ENCODE results near the gene ZNF550. TPM values are rescaled to one million over a fixed set of nuclear protein-coding genes. Genes with fewer than 3 reads are reported as not detected.

The ZNF550 gene
- total and polyA plus RNA-seq, 4 experiments from 2014 or later, result 5.4 to 37.8 (median 23.4) TPM

- H3K36me3 Mint-ChIP-seq, result peaks cover 43 to 44% of the 10 kb centered on the region in 2 donors
- H3K27ac Mint-ChIP-seq, result peak overlapping the region in 1 of 7 donors; percentile 13
- Histone ChIP-seq H3K27ac (ENCODE audit: low read depth, low read length) (no peak overlapping the region), H3K4me3 (ENCODE audit: low read length in 2 of 2) (peak overlapping the region; percentile 43 to 74), H3K4me1 (ENCODE audit: insufficient read depth, low read length) (peaks cover 24% of the 10 kb centered on the region), H3K27me3 (ENCODE audit: insufficient read depth, low read length) (no peaks in the 10 kb centered on the region), H3K36me3 (ENCODE audit: insufficient read depth, low read length) (no peaks in the 10 kb centered on the region), H3K9me3 (ENCODE audit: control insufficient read depth in 1 of 2, low read length in 2 of 2) (peaks cover 4 to 7% of the 10 kb centered on the region in 2 donors)
- POLR2A ChIA-PET (ENCODE audit: partially characterized antibody), result interaction anchor here (0.6 to 2.2 kb wide), 7 partner anchors 16 to 420 kb away, joined by 3 to 12 read pairs (median 3); partner anchors contain the start of genes ZNF134, ZNF530, ZNF551 and ZNF606
- H3K4me3 Mint-ChIP-seq, result peak overlapping the region in 6 of 8 donors; percentile 10 to 98 (median 69)
- intact Hi-C loops (cut with micrococcal nuclease), result no loop called here
- no peak for DNase-seq
- peaks cover 11 to 65% (median 58%) of the 10 kb centered on the region in 8 donors for H3K9me3 Mint-ChIP-seq
- peaks cover 14 to 34% (median 22%) of the 10 kb centered on the region in 4 donors for H3K4me1 Mint-ChIP-seq
- no peaks in the 10 kb centered on the region for H3K27me3 Mint-ChIP-seq
- CTCF ChIA-PET (ENCODE audit: partially characterized antibody), result no interaction called here
These were observed 23.4 kb upstream of the ZNF550 start for GRCh38 chr19:57583104-57583520.

DNA sequence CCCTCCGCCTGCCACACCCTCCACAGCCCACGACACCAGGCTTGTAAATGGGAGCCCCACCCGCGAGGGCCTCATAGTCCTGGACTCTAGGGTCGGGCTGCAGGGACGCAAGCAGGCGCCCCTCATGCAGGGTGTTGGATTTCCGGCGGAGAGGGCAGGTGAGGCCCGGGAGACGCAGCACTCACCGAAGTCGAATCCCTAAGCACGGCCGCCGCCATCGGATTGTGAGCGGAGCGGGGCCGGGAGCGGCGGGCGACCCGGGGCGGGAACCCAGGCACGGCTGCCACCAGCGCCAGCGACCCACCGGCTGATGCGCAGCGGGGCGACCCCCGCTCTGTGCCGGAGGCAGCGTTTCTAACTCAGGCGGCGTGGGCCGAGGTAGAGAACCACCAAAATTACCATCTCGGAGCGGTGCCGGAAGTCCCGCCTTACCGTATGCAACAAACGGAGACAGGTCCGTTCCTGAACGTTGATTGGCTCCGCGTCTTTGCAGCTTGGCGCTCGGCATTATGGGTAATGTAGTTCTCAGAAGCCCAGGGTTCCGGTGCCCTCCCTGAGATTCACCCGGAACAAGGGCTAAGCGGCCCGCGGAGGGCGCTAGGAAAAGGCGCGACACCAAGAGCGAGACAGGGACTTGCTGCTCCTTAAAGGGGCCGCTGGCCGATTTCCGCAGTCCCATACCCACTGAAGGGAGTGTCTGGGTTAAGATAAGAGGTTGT is 19.0 kb upstream of the ZNF550 start, which contains the start of gene ZNF416:
ZNF416 (minus strand) TSS at position 425 of the 719 bp plus-strand sequence; CDS start at position 218, 207 bp downstream.
- peaks cover 17 to 36% (median 20%) of the 10 kb centered on the region in 4 donors for H3K4me1 Mint-ChIP-seq
- peak within 1 kb of the TSS; percentile 78 to 92 (median 86) for H3K27ac Mint-ChIP-seq
- H3K4me1 ChIP-seq (ENCODE audit: insufficient read depth, low read length), result peaks cover 24% of the 10 kb centered on the region
- peaks cover 7 to 65% (median 60%) of the 10 kb centered on the region in 8 donors for H3K9me3 Mint-ChIP-seq
- DNase-seq, result peak; percentile 94 to 98 (median 97)
- POLR2A ChIA-PET (ENCODE audit: partially characterized antibody), result interaction anchor here (0.6 to 1.3 kb wide), 10 partner anchors 12 to 604 kb away, joined by 3 to 7 read pairs (median 4); partner anchors contain the start of genes ZNF134, ZNF274, ZNF329 and ZNF548
- CTCF ChIA-PET (ENCODE audit: partially characterized antibody), result no interaction called here
- no peaks in the 10 kb centered on the region for H3K27me3 Mint-ChIP-seq
- H3K27me3 ChIP-seq (ENCODE audit: insufficient read depth, low read length), result no peaks in the 10 kb centered on the region
- H3K4me3 Mint-ChIP-seq, result peak within 1 kb of the TSS; percentile 84 to 88 (median 88)
- H3K27ac ChIP-seq (ENCODE audit: low read depth, low read length), result peak within 1 kb of the TSS; percentile 68
- intact Hi-C loops (cut with micrococcal nuclease), result loop anchor here (1.0 to 2.0 kb wide), 11 partner anchors 19 to 576 kb away; partner anchors contain the start of genes TRAPPC2B, ZNF134, ZNF211 and ZNF417
- H3K4me3 ChIP-seq (ENCODE audit: low read length in 2 of 2), result peak within 1 kb of the TSS; percentile 53 to 73
- H3K36me3 ChIP-seq (ENCODE audit: insufficient read depth, low read length), result peaks cover 27% of the 10 kb centered on the region
- H3K36me3 Mint-ChIP-seq, result peaks cover 49% of the 10 kb centered on the region in 2 donors
- peaks cover 0 to 30% of the 10 kb centered on the region in 2 donors for H3K9me3 ChIP-seq (ENCODE audit: control insufficient read depth in 1 of 2, low read length in 2 of 2)

DNA sequence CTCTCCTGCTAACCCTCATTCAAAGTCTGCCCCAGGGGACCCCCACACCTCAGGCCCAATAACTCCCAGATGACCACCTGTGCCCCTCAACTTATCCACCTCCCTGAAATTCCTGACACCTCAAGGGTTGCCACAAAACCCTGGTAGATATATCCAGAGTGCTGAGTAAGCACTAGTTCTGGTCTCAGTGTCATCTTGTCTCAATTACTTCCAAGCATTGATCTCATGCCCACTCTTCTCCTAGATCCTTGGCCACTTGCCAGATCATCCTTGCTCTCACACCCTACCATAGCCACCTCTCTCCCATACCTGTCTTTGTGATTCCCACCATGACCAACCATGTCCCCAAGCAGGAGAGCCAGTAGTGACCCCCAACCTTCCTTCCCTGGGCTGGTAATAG is 17.0 kb upstream of the ZNF550 start:
- H3K27ac ChIP-seq (ENCODE audit: low read depth, low read length), result no peak overlapping the region
- Mint-ChIP-seq H3K36me3 (peaks cover 65 to 66% of the 10 kb centered on the region in 2 donors), H3K27me3 (no peaks in the 10 kb centered on the region), H3K4me1 (peaks cover 17 to 34% (median 19%) of the 10 kb centered on the region in 4 donors), H3K27ac (peak overlapping the region in 2 of 7 donors; percentile 37 to 47), H3K4me3 (peak overlapping the region in 6 of 8 donors; percentile 29 to 67 (median 57)), H3K9me3 (peaks cover 7 to 78% (median 71%) of the 10 kb centered on the region in 8 donors)
- peaks cover 17% of the 10 kb centered on the region for H3K4me1 ChIP-seq (ENCODE audit: insufficient read depth, low read length)
- CTCF ChIA-PET (ENCODE audit: partially characterized antibody), result no interaction called here
- peaks cover 0 to 50% of the 10 kb centered on the region in 2 donors for H3K9me3 ChIP-seq (ENCODE audit: control insufficient read depth in 1 of 2, low read length in 2 of 2)
- no peak for DNase-seq
- POLR2A ChIA-PET (ENCODE audit: partially characterized antibody), result interaction anchor here (0.6 to 1.0 kb wide), 2 partner anchors 170 to 405 kb away, joined by 3 read pairs; partner anchors contain the start of gene ZNF776
- intact Hi-C loops (cut with micrococcal nuclease), result no loop called here
- no peak overlapping the region for H3K4me3 ChIP-seq (ENCODE audit: low read length in 2 of 2)
- H3K27me3 ChIP-seq (ENCODE audit: insufficient read depth, low read length), result no peaks in the 10 kb centered on the region
- peaks cover 39% of the 10 kb centered on the region for H3K36me3 ChIP-seq (ENCODE audit: insufficient read depth, low read length)

GRCh38 chr19:57572415-57572947 is 12.8 kb upstream of the ZNF550 start:
- Histone ChIP-seq H3K4me1 (ENCODE audit: insufficient read depth, low read length) (peaks cover 2% of the 10 kb centered on the region), H3K4me3 (ENCODE audit: low read length in 2 of 2) (no peak overlapping the region), H3K9me3 (ENCODE audit: control insufficient read depth in 1 of 2, low read length in 2 of 2) (peaks cover 2 to 84% of the 10 kb centered on the region in 2 donors), H3K27me3 (ENCODE audit: insufficient read depth, low read length) (no peaks in the 10 kb centered on the region), H3K36me3 (ENCODE audit: insufficient read depth, low read length) (peaks cover 39% of the 10 kb centered on the region), H3K27ac (ENCODE audit: low read depth, low read length) (no peak overlapping the region)
- CTCF ChIA-PET (ENCODE audit: partially characterized antibody), result no interaction called here
- POLR2A ChIA-PET (ENCODE audit: partially characterized antibody), result no interaction called here
- Mint-ChIP-seq H3K4me3 (no peak overlapping the region), H3K9me3 (peaks cover 7 to 94% (median 92%) of the 10 kb centered on the region in 8 donors), H3K27me3 (no peaks in the 10 kb centered on the region), H3K27ac (no peak overlapping the region), H3K4me1 (peaks cover 4 to 11% (median 8%) of the 10 kb centered on the region in 4 donors), H3K36me3 (peaks cover 56 to 73% of the 10 kb centered on the region in 2 donors)
- no peak for DNase-seq
- intact Hi-C loops (cut with micrococcal nuclease), result no loop called here

GRCh38 chr19:57570707-57571106 is 11.0 kb upstream of the ZNF550 start:
- H3K4me3 Mint-ChIP-seq, result no peak overlapping the region
- H3K4me1 ChIP-seq (ENCODE audit: insufficient read depth, low read length), result no peaks in the 10 kb centered on the region
- no peaks in the 10 kb centered on the region for H3K4me1 Mint-ChIP-seq
- POLR2A ChIA-PET (ENCODE audit: partially characterized antibody), result no interaction called here
- no peaks in the 10 kb centered on the region for H3K27me3 ChIP-seq (ENCODE audit: insufficient read depth, low read length)
- no peaks in the 10 kb centered on the region for H3K27me3 Mint-ChIP-seq
- no peak for DNase-seq
- intact Hi-C loops (cut with micrococcal nuclease), result no loop called here
- CTCF ChIA-PET (ENCODE audit: partially characterized antibody), result no interaction called here
- H3K27ac Mint-ChIP-seq, result no peak overlapping the region
- no peak overlapping the region for H3K4me3 ChIP-seq (ENCODE audit: low read length in 2 of 2)
- no peak overlapping the region for H3K27ac ChIP-seq (ENCODE audit: low read depth, low read length)
- peaks cover 5 to 91% of the 10 kb centered on the region in 2 donors for H3K9me3 ChIP-seq (ENCODE audit: control insufficient read depth in 1 of 2, low read length in 2 of 2)
- H3K36me3 Mint-ChIP-seq, result peaks cover 42 to 63% of the 10 kb centered on the region in 2 donors
- peaks cover 0 to 97% (median 92%) of the 10 kb centered on the region in 8 donors for H3K9me3 Mint-ChIP-seq
- peaks cover 31% of the 10 kb centered on the region for H3K36me3 ChIP-seq (ENCODE audit: insufficient read depth, low read length)

- H3K9me3 ChIP-seq (ENCODE audit: control insufficient read depth in 1 of 2, low read length in 2 of 2), result peaks cover 11 to 60% of the 10 kb centered on the region in 2 donors
- Mint-ChIP-seq H3K4me1 (no peaks in the 10 kb centered on the region), H3K27me3 (no peaks in the 10 kb centered on the region), H3K27ac (no peak overlapping the region), H3K9me3 (peaks cover 0 to 96% (median 90%) of the 10 kb centered on the region in 8 donors), H3K36me3 (peaks cover 15 to 35% of the 10 kb centered on the region in 2 donors), H3K4me3 (no peak overlapping the region)
- intact Hi-C loops (cut with micrococcal nuclease), result loop anchor here (10.0 kb wide), 1 partner anchor 462 kb away; no protein-coding TSS in a partner anchor
- no peak for DNase-seq
- ChIA-PET POLR2A (ENCODE audit: partially characterized antibody) (no interaction called here), CTCF (ENCODE audit: partially characterized antibody) (no interaction called here)
- no peaks in the 10 kb centered on the region for H3K36me3 ChIP-seq (ENCODE audit: insufficient read depth, low read length)
- no peaks in the 10 kb centered on the region for H3K27me3 ChIP-seq (ENCODE audit: insufficient read depth, low read length)
- no peak overlapping the region for H3K27ac ChIP-seq (ENCODE audit: low read depth, low read length)
- no peaks in the 10 kb centered on the region for H3K4me1 ChIP-seq (ENCODE audit: insufficient read depth, low read length)
- H3K4me3 ChIP-seq (ENCODE audit: low read length in 2 of 2), result no peak overlapping the region
These were observed 7.0 kb upstream of the ZNF550 start for GRCh38 chr19:57566396-57567265.
